ENCODE data around the gene ATP6AP1. TPM values are rescaled to one million over a fixed set of nuclear protein-coding genes. Genes with fewer than 3 reads are reported as not detected.

The ATP6AP1 gene
- total and polyA plus RNA-seq, 9 of the 15 experiments (the other 6 are each of a cell fraction or from before 2014, with no cell fraction given): 8.3 to 90.5 (median 52.9) TPM

DNA sequence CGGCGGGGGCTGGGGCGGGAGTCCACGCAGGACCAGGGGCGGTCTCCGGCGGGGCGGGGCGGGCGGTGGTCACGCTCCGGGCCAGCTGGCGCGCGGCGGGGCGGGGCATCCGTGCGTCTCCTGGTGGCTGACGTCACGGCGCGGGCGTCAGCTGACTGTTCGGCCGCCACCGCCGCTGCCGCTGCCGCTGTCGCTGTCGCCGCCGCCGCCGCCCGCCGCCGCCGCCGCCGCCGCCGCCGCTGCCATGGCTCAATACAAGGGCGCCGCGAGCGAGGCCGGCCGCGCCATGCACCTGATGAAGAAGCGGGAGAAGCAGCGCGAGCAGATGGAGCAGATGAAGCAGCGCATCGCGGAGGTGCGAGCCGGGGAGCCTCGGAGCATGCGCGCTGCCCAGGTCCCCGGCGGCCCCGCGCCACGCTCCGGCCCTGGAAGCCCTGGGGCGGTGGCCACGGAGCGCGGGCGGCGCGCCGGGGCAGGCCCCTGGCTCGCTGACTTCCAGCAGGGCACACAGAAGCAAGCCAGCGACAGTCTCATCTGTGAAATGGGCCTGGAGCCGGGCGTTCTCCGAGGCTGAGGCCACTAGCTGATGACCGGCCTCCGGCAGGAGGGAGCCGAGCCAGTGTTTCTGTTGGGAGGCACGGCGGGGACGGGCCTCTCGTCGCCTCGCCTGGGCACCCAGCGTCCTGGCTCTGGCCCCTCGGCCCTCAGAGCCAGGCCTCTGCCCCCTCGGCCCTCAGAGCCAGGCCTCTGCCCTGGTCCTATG is 15.7 kb downstream of the ATP6AP1 start, which contains the start of gene FAM50A (continued):
- TF ChIP-seq E2F6 (IDR thresholded peaks at IDR 0.05; ENCODE audit: borderline replicate concordance in 1 of 2, extremely low read depth in 1 of 2, insufficient read depth in 1 of 2, insufficient read length in 1 of 2, low read depth in 1 of 2, low read length in 1 of 2, poor library complexity in 1 of 2, severe bottlenecking in 1 of 2): peak in 1 of 2 experiments; percentile 84
- no peak for TF ChIP-seq ETV6 (IDR thresholded peaks at IDR 0.05; ENCODE audit: borderline replicate concordance in 1 of 2, low read depth in 2 of 2, low read length in 1 of 2)
- no peak for TF ChIP-seq ETV6 (CRISPR knock-in tag; IDR thresholded peaks at IDR 0.05; ENCODE audit: borderline replicate concordance)
- TF ChIP-seq FOXM1 (IDR thresholded peaks at IDR 0.05; ENCODE audit: low read depth): no peak
- no peak for TF ChIP-seq FOXM1 (CRISPR knock-in tag; IDR thresholded peaks at IDR 0.05; ENCODE audit: low read depth)
- TF ChIP-seq FOXP4 (CRISPR knock-in tag; IDR thresholded peaks at IDR 0.05; ENCODE audit: borderline replicate concordance): no peak
- no peak for TF ChIP-seq MCM5 (IDR thresholded peaks at IDR 0.05; ENCODE audit: low read depth)
- TF ChIP-seq YBX1 (IDR thresholded peaks at IDR 0.05): no peak
- no peak for TF ChIP-seq ILK (tag; IDR thresholded peaks at IDR 0.05; ENCODE audit: borderline replicate concordance, low read depth)
- no peak for TF ChIP-seq TAF7 (tag; IDR thresholded peaks at IDR 0.05)
- TF ChIP-seq NCOA6 (IDR thresholded peaks at IDR 0.05): no peak
- no peak for TF ChIP-seq SRF (CRISPR knock-in tag; IDR thresholded peaks at IDR 0.05)
- TF ChIP-seq BHLHE40 (IDR thresholded peaks at IDR 0.05; ENCODE audit: low read length): peak; percentile 43; the same call in 1 of the 2 replicates
- TF ChIP-seq ERF (CRISPR knock-in tag; IDR thresholded peaks at IDR 0.05): 0 out of 2 replicates have a peak, but pooled peaks have one; percentile 11
- no peak for TF ChIP-seq HMG20A (CRISPR knock-in tag; conservative IDR thresholded peaks at IDR 0.05)
- no peak for TF ChIP-seq NFE2L1 (tag; IDR thresholded peaks at IDR 0.05; ENCODE audit: borderline replicate concordance, low read depth)
- TF ChIP-seq POLR2G (IDR thresholded peaks at IDR 0.05; ENCODE audit: low read depth, low read length): peak; percentile 71
- TF ChIP-seq ZNF146 (CRISPR knock-in tag; IDR thresholded peaks at IDR 0.05; ENCODE audit: unreplicated experiment): no peak
- peak; percentile 69 for TF ChIP-seq CTCFL (IDR thresholded peaks at IDR 0.05; ENCODE audit: borderline replicate concordance, insufficient read depth, low read depth, low read length, poor library complexity, severe bottlenecking)
- no peak for TF ChIP-seq CGGBP1 (CRISPR knock-in tag; IDR thresholded peaks at IDR 0.05)
- no peak for TF ChIP-seq ZNF133 (CRISPR knock-in tag; IDR thresholded peaks at IDR 0.05)
- no peak for TF ChIP-seq NFIC (IDR thresholded peaks at IDR 0.05)
- peak; percentile 28; the same call in 1 of the 2 replicates for TF ChIP-seq ATF7 (IDR thresholded peaks at IDR 0.05)

Data from K562 (cell line).